ENCODE measurements around the gene HCAR2.
A peak's percentile ranks its signal among the peaks of the same experiment; 100 is the strongest.
"Not testable (repeated sequence)": the region's sequence is repeated elsewhere in the genome, so short reads cannot be mapped to it uniquely, and the experiment has no call there.

The HCAR2 gene

GRCh38 chr12:122715211-122715610 lies 12.1 kb upstream of the HCAR2 start:
- DNase-seq = not testable (repeated sequence)

- DNase-seq = not testable (repeated sequence)
These were observed 10.5 kb upstream of the HCAR2 start for GRCh38 chr12:122713491-122714188.

GRCh38 chr12:122711266-122711665 lies 8.1 kb upstream of the HCAR2 start:
- DNase-seq = not testable (repeated sequence)

- DNase-seq = not testable (repeated sequence)
These were observed 7.2 kb upstream of the HCAR2 start for GRCh38 chr12:122710341-122710740.

- not testable (repeated sequence) for DNase-seq
These were observed 6.1 kb upstream of the HCAR2 start for GRCh38 chr12:122709287-122709686.

- DNase-seq = not testable (repeated sequence)
These were observed 684 bp upstream of the HCAR2 start for GRCh38 chr12:122703841-122704240.

GRCh38 chr12:122701481-122701880 lies 1.7 kb downstream of the HCAR2 start:
- DNase-seq = not testable (repeated sequence)

- DNase-seq = not testable (repeated sequence)
These were observed 3.0 kb downstream of the HCAR2 start for GRCh38 chr12:122700038-122700710.

- DNase-seq = not testable (repeated sequence)
These were observed 6.2 kb downstream of the HCAR2 start for GRCh38 chr12:122696922-122697321.

- DNase-seq = peak in 1 of 2 experiments; percentile 4
These were observed 11.6 kb downstream of the HCAR2 start for GRCh38 chr12:122691566-122691965.

GRCh38 chr12:122688291-122688690 lies 14.9 kb downstream of the HCAR2 start:
- DNase-seq = peak in 1 of 2 experiments; percentile 1

GRCh38 chr12:122687086-122687485 lies 16.1 kb downstream of the HCAR2 start:
- peak; percentile 18 to 46 for DNase-seq

- DNase-seq = no peak
These were observed 16.6 kb downstream of the HCAR2 start for GRCh38 chr12:122686538-122686937.

GRCh38 chr12:122684297-122684813 lies 18.8 kb downstream of the HCAR2 start:
- no peak for DNase-seq

GRCh38 chr12:122681814-122682213 lies 21.3 kb downstream of the HCAR2 start:
- DNase-seq = no peak

GRCh38 chr12:122680989-122681388 lies 22.2 kb downstream of the HCAR2 start:
- not testable (repeated sequence) for DNase-seq

GRCh38 chr12:122676781-122677180 lies 26.4 kb downstream of the HCAR2 start:
- not testable (repeated sequence) for DNase-seq

GRCh38 chr12:122676015-122676414 lies 27.1 kb downstream of the HCAR2 start:
- not testable (repeated sequence) for DNase-seq

- no peak for DNase-seq
These were observed 30.6 kb downstream of the HCAR2 start for GRCh38 chr12:122672515-122672914.

GRCh38 chr12:122669397-122670070 lies 33.6 kb downstream of the HCAR2 start:
- no peak for DNase-seq

- DNase-seq = no peak
These were observed 34.9 kb downstream of the HCAR2 start for GRCh38 chr12:122668268-122668667.

- DNase-seq = no peak
These were observed 37.4 kb downstream of the HCAR2 start for GRCh38 chr12:122665759-122666158.

GRCh38 chr12:122665349-122665748 lies 37.8 kb downstream of the HCAR2 start:
- no peak for DNase-seq

Measured in SHP77 (cell line).